Right ventricle myocardium superior (tissue), 1 donor: ENCODE results near the gene ACAT1. TPM values are rescaled to one million over a fixed set of nuclear protein-coding genes. Genes with fewer than 3 reads are reported as not detected.
"Not testable (repeated sequence)": the region's sequence is repeated elsewhere in the genome, so short reads cannot be mapped to it uniquely, and the experiment has no call there.

Experiments used
- ATAC-seq: fragments of 200-7000 bp; cut with Tn5 transposase; one replicate; pipeline ENCODE4 v1.9.1; 2020; ENCODE audit warnings: mild to moderate bottlenecking; ENCODE audit not compliant: poor library complexity
- DNase-seq: peaks from one replicate; pipeline ENCODE4 v3.0.0-alpha.2; 2020
- intact Hi-C: fragments of 100-400 bp; cut with DNase I; formaldehyde crosslinking; loops from one replicate; pipeline ENCODE4 v1.11.2; 2022
- long read RNA-seq: library from polyadenylated mRNA; unstranded; transcript quantifications from one replicate; pipeline ENCODE4 v2.0.0, GENCODE V29; 2021
- total RNA-seq: library from RNA; stranded (reverse); fragmentation: NEBNext Ultra II Directional; extraction: Animal tissue kit (Norgen Biotek cat#: 25700); gene quantifications from one replicate; pipeline ENCODE4 v1.2.1, GENCODE V29; 2021
- donor health status: DM: no; HTN: yes; CAD: no; lungs with severe emphysema.

The ACAT1 gene
- 417 TPM for total RNA-seq
- long read RNA-seq, transcript ACAT1-201 (12 exons, 1,761 nt), result major isoform, 1,038 of 1,085 reads
- long read RNA-seq, partial matches to known transcripts, result 12 of 1,085 reads
- long read RNA-seq, other reads (novel, unspliced or antisense), result 35 of 1,085 reads

DNA sequence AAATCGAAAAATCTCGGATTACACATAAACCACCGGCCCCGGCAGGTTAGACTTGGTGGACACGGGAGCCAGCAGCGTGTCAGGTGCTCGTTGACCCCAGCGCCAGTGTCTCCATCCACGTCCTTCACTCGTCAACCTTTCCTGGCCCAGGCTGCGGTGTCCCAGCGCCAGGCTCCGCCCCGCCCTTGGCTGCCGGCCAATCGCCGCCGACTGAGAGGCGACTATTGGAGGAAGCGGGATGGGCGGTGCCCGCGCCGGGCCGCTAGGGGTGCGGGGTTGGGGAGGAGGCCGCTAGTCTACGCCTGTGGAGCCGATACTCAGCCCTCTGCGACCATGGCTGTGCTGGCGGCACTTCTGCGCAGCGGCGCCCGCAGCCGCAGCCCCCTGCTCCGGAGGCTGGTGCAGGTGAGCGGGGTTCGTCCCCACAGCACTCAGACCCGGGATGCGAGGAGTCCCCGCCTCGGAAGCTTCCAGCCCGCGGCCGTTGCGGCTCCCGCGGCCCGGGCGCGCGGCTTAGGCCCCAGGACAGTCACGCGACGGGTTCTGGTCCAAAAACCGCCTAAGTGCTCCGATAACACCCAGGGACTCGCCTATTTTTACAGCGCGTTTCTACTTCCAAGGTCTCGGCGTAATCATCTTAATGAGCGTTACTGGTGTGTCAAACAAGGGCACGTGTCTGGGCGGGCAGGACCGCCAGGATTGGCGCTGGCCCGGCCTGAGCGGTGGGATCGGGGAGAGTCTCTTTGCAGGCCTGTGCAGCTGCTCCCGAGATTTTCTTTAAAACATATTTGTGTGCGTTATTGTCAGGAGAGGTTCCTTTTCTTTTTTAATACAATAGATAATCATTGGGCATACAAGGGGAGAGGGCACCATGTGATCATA lies at the start of gene ACAT1:
Gene ACAT1 (plus strand): TSS at position 294 of the 882 bp plus-strand sequence. CDS start 40 bp downstream, at position 334.
- ATAC-seq (peak; percentile 94), DNase-seq (peak; percentile 99)
- intact Hi-C loops, result no loop called here

DNA sequence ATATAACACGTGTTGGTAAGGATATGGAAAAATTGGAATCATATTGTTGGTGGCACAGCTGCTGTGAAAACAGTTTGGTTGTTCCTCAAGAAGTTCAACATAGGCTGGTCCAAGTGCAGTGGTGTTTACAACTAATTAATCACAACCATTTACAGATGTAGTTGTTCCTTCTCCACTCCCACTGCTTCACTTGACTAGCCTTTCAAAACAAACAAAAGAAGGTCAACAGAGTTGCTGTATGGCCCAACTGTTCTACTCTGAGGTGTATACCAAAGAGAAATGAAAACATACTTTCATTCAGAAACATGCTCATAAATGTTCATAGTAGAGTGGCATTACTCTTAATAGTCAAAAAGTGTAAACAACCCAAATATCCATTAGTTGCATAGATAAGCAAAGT lies 36.6 kb upstream of the ACAT1 start:
- DNase-seq (no peak), ATAC-seq (no peak)
- intact Hi-C loops, result no loop called here

DNA sequence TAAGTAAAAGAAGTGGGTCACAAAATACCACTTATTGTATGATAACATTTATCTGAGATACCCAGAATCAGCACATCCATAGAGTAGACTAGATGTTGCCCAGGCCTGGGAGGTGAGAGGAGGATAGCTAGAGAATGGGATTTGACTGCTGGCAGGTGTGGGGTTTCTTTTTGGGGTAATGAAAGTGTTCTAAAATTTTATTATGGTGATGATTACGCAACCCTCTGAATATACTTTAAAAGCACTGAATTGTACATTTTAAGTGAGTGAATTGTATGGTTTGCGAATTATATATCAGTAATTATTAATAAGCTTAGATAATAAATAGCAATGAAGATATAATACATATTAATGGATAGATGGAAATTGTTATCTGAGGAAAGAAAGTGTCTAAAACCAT lies 35.7 kb upstream of the ACAT1 start:
- DNase-seq (no peak), ATAC-seq (no peak)
- intact Hi-C loops, result no loop called here

DNA sequence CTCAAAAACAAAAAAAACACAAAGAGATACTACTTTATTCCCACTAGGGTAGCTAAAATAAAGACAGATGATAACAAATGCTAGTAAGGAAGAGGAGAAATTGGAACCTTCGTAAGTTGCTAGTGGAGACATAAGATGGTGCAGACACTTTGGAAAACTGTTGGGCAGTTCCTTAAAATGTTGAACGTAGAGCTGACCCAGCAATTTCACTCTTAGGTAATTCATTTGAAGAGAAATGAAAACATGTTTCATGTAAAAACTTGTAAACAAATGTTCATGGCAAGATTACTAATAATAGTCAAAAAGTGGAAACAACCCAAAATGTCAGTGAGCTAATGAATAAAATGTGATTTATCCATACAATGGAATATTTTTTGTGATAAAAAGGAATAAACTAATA lies 29.2 kb upstream of the ACAT1 start:
- DNase-seq (no peak), ATAC-seq (no peak)
- intact Hi-C loops, result no loop called here

DNA sequence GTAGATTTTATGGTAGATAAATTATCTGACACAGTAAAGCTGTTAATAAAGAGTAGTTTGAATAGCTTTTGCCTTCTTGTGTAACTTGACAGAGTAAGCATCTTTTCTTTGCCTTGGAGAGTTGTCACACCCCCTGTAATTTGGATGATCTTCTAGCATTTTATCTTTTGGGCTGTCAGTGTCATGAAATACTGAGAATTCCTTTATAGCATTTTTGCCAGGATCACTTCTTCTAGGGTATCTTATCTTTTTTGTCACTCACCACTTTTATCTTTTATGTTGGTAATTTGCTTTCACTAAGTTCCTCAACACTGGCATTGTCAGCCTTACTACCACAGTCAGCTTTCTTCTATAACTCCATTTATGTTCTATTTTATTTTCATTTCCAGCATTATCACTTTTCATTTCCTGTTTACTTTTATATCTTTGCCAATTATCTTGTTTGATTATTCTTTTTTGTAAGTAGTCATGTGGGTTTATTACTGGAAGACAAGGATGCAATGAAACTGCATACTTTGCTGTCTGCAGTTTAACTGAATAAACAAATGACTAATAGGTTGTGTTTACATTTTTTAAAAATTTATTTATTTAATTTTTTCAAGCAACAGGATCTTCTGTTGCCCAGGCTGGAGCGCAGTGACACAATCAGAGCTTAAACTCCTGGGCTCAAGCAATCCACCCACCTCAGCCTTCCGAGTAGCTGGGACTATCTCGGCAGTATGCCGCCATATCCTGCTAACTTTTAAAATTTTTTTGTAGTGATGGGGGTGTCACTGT lies 28.1 kb upstream of the ACAT1 start:
- no peak for ATAC-seq
- intact Hi-C loops, result no loop called here
- no peak for DNase-seq

DNA sequence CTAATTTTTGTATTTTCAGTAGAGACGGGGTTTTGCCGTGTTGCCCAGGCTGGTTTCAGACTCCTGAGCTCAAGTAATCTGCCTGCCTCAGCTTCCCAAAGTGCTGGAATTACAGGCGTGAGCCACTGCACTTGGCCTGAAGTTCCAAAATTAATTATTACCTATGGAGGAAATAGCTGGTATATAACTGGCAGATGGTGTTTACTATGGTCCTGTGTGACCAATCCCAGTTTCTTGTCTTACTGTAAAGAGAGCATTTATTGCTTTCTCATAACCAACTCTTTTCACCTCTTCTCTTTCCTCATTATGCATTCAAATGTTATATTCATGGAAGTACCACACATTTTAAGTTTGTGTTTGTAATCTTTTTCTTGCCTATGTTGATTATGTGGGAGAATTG lies 24.2 kb upstream of the ACAT1 start:
- DNase-seq, result no peak
- intact Hi-C loops, result no loop called here
- ATAC-seq, result no peak

DNA sequence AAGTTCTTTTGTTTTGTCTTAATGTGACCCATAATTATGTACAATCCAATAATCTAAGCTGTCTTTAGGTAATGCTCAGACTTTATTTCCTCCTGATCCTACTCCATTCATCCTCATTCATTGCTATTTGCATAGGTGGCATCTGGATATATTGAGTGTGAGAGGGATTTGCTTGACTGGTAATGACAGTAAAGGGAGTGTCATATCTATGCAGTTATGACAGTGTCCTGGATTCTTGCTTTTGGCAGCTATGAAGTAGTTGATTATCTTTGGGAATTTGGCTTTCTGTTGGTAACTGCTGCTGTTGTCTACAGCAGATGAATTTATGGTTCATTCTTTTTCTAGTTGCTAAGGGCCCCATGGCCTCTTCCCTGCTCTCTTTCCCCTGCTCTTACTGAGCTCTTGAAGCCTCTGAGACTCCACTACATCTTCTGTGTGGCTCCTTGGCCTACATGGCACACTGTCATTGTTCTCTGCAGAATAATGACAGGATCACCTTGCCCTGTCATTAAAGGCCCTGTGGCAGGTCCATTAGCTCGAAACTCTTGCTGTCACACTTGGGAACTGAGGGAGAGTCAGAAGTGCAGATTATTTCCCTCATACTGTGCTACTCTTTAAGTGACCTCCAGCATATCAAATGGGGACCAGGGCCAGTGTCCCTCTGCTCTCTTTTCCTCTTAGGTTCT lies 20.1 kb upstream of the ACAT1 start:
- ATAC-seq, result peak; percentile 85
- no peak for DNase-seq
- intact Hi-C loops, result no loop called here

DNA sequence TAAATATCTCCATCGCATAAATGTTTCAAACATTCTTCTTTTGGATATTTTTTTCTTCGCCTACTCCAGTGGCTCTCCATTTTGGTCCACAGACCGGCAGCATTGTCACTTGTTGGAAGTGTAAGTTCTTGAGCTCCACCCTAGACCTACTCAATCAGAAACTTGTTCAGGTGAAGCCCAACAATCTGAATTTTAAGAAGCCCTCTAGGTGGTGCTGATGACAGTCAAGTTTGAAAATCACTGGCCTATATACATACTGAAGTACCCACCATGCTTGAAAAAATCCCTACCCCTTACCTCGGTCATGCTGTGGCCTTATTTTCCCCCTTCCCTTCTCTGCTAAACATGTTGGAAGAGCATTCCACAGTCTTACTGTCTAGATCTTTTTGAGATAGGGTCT lies 10.2 kb upstream of the ACAT1 start:
- ATAC-seq, result no peak
- DNase-seq, result no peak
- intact Hi-C loops, result no loop called here

DNA sequence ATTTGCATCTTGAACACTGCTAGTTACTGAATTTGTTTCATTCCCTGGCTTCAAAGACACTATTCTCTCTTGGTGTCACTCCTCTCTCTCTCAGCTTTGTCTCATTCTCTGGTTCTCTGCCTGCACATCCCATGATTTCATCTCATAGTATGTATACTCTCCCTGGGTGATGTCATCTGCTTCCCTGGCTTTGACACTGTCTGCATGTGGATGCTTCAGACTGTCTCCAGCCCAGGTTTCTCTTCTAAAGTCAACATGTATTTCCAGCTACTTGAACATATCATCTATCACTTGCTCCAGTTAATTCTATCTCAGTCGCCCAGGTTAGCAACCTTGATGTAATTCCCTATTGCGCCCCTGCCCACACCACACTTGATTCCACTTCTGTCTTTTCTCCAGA lies 9.3 kb upstream of the ACAT1 start:
- DNase-seq (no peak), ATAC-seq (no peak)
- intact Hi-C loops, result no loop called here

DNA sequence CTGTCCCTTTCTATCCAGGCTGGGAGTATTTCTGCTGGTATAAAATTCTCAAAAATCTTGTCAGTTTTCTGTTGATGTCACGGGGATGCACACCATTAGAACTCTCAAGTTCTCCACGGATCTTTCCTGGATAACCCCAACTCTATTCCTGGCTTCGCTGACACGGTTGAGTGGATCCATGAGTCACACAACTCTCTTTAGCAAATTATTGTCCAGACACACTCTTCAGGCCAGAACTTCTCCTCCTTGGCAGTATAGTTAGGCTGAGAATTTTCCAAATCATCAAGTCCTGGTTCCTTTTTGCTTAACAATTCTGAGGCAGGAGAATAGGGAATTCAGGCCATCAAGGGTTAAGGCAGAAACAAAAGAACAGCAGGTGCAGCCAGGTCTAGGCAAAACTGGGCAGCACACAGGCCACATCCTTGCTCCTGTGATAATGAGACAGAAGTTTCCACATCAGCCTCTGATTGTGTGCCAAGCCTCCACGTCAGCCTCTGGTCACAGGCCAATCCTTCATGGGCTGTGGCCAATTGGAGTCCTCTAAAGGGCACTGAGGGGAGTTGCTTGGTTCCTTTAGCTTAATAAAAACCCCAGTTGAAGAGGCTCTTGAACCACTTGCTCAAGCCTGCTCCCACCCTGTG lies 5.7 kb upstream of the ACAT1 start:
- DNase-seq, result peak; percentile 91
- ATAC-seq, result peak; percentile 88
- intact Hi-C loops, result loop anchor here (5.0 kb wide), 1 partner anchor 542 kb away; no protein-coding TSS in a partner anchor

DNA sequence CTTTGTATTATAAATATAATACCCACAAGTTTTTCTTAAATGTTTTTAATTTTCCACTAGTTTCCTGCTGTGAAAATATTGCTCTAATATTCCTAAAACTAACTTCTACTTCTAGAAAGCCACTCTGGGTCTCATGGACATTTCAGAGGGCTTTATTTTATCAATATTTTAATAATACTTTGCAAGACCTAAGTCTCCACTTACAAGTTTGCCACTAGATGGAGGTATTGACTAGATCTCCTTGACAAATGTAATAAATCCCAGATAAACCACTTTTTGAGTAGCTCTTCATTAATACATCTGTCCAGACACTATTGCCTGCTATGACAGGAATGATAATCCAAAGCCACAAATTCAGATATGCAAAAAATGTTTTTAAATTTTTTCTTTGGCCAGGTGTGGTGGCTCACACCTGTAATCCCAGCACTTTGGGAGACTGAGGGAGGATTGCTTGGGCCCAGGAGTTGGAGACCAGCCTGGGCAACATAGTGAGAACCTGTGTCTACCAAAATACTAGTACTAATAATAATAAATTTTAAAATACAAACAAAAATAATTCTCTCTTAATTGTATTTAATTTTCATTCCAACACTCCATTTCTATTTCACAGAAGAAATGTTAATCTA lies 3.5 kb upstream of the ACAT1 start:
- intact Hi-C loops, result loop anchor here (5.0 kb wide), 1 partner anchor 539 kb away; no protein-coding TSS in a partner anchor
- no peak for ATAC-seq
- no peak for DNase-seq

DNA sequence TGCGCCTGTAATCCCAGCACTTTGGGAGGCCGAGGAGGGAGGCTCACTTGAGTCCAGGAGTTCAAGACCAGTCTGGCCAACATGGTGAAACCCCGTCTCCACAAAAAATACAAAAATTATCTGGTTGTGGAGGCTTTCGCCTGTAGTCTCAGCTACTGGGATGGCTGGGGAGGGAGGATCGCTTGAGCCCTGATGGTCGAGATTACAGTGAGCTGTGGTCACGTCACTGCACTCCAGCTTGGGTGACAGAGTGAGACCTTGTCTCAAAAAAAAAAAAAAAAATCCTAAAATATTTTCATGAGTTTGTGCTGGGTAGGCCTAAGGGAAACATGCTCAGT lies 462 bp upstream of the ACAT1 start:
- DNase-seq, intact Hi-C loops, ATAC-seq: not testable (repeated sequence)

DNA sequence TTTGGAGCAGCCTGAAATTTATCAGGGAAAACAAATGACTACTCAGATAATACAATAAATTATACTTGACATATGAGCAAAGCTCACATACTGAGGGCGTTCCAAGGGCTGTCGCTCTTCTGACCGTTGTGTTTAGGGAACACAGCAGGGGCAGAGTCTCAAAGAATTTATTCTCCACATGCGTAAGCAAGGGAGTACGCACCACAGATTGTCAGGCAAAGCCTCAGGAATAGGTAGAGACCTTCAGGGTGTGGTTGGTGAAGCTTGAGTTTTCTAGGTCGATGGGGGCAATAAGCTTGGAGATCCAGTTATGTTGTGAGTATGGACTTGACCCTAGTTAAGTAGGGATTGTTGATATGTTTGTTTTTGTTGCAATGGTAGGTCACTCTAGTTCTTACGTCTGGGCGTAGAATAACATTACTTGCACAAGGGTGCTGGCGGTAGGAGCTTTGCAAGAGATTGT lies 830 bp downstream of the ACAT1 start:
- ATAC-seq (peak; percentile 21), DNase-seq (no peak)
- intact Hi-C loops, result no loop called here

DNA sequence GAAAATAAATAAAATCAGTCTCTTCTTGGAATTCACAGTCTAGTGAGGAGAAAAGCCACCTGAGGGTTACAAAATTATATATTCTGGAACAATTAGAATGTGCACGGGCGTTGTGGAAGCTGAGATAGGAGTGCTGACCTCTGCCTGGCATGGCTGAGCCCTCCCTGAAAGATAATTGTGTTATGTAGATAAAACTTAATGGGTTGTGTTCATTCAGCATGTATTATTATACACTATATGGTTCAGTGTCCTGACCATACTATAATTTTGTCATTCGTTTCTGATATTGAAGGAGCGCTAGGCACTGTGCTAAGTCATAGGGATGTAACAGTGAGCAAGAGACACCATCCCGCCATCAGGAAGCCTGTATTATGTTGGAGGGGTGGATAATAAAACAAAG lies 3.7 kb downstream of the ACAT1 start:
- ATAC-seq (no peak), DNase-seq (no peak)
- intact Hi-C loops, result no loop called here

DNA sequence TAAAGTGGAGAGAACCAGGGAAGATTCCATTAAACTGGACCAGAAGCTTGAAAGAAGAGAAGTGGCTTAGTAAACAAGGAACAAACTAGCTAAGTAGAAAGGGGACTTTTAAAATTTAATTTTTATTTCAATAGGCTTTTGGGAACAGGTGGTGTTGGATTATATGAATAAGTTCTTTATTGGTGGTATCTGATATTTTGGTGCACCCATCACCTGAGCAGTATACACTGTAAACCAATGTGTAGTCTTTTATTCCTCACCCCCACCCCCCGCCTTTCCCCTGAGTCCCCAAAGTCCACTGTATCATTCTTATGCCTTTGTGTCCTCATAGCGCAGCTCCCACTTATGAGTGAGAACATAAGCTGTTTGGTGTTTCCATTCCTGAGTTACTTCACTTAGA lies 7.4 kb downstream of the ACAT1 start:
- DNase-seq (no peak), ATAC-seq (no peak)
- intact Hi-C loops, result no loop called here

DNA sequence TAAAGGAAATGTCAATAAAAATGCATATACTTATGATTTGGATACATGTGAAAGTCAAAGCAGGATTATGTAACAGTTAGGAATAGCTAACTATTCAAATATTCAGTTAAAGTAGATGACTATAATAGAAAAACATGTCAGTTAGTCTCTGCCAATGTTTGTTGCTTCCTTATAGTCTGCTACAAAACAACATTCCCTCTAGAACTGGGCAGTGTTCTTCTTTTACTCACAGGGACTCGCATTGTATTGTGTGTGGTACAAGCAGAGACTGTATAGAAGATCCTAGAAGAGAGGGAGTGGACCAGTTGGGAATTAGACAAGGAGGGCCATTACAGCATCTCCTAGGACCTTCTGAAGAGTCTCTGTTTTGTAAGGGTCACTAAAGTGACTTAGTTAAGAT lies 10.6 kb downstream of the ACAT1 start:
- intact Hi-C loops, result no loop called here
- no peak for DNase-seq
- ATAC-seq, result no peak

DNA sequence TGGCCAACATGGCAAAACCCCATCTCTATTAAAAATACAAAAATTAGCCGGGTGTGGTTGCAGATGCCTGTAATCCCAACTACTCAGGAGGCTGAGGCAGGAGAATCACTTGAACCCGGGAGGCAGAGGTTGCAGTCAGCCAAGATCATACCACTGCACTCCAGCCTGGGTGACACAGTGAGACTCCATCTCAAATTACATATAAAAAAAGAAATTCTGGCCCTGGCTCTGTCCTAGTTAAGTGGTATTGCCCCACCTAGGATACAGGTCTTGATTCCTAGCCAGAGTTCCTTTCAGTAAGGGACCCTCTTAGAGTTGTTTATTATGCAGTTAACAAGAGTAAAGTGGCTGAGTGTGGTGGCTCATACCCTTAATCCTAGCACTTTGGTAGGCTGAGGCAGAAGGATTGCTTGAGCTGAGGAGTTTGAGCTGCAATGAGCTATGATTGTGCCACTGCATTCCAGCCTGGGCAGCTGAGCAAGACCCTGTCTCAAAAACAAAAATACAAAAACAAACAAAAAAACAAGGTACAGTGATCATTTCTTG lies 11.7 kb downstream of the ACAT1 start:
- DNase-seq, ATAC-seq, intact Hi-C loops: not testable (repeated sequence)
